CD4-positive, CD25-positive, alpha-beta regulatory T cell (primary cell): Measurements from ENCODE around the gene CCDC60. TPM values are rescaled to one million over a fixed set of nuclear protein-coding genes. Genes with fewer than 3 reads are reported as not detected.
A peak's percentile ranks its signal among the peaks of the same experiment; 100 is the strongest.

ENCODE experiments used
- ATAC-seq, 2 donors: fragments of 150-1000 bp; cut with Tn5 transposase; one replicate each; pipeline ENCODE4 v1.10.0; 2021; ENCODE audit warnings: low read depth in 2 of 2, moderate number of reproducible peaks in 2 of 2, moderate library complexity in 1 of 2
- DNase-seq, 3 donors: peaks; one replicate each; pipeline versions ENCODE4 v3.0.0 to v3.0.0-alpha.2; 2012 to 2022; ENCODE audit warnings: mixed read lengths in 1 of 3
- H3K27ac ChIP-seq: one replicate; pipeline ENCODE4 v1.7.0; 2013; ENCODE audit warnings: mild to moderate bottlenecking, low read length; ENCODE audit not compliant: insufficient read depth, poor library complexity, severe bottlenecking
- H3K27me3 ChIP-seq: one replicate; pipeline ENCODE4 v1.7.0; 2013; ENCODE audit warnings: low read length; ENCODE audit not compliant: control insufficient read depth, insufficient read depth
- H3K36me3 ChIP-seq: one replicate; pipeline ENCODE4 v1.7.0; 2013; ENCODE audit warnings: mild to moderate bottlenecking, low read length, moderate library complexity; ENCODE audit not compliant: control insufficient read depth, insufficient read depth
- H3K4me1 ChIP-seq: 2 replicates; pipeline ENCODE4 v1.7.0; 2013; ENCODE audit warnings: mild to moderate bottlenecking, low read length; ENCODE audit not compliant: insufficient read depth, control insufficient read depth, poor library complexity, severe bottlenecking
- H3K4me3 ChIP-seq: one replicate; pipeline ENCODE4 v1.7.0; 2013; ENCODE audit warnings: low read depth, mild to moderate bottlenecking, low read length, moderate library complexity
- H3K9me3 ChIP-seq, 2 experiments: 1 replicate in 1 of 2; 2 replicates in 1 of 2; pipeline ENCODE4 v1.7.0; 2013; ENCODE audit warnings: low read length in 2 of 2, mild to moderate bottlenecking in 1 of 2, moderate library complexity in 1 of 2; ENCODE audit not compliant: control insufficient read depth in 2 of 2
- H3K27ac Mint-ChIP-seq, 3 donors: one replicate each; pipeline ENCODE4 v1.8.0; 2020 to 2022; ENCODE audit warnings: mild to moderate bottlenecking in 3 of 3, mixed read lengths in 3 of 3, moderate library complexity in 2 of 3
- H3K27me3 Mint-ChIP-seq: one replicate; pipeline ENCODE4 v1.8.0; 2022; ENCODE audit warnings: mild to moderate bottlenecking, mixed read lengths
- H3K36me3 Mint-ChIP-seq: one replicate; pipeline ENCODE4 v1.8.0; 2020; ENCODE audit warnings: mixed read lengths
- H3K4me1 Mint-ChIP-seq, 4 donors: one replicate each; pipeline ENCODE4 v1.8.0; 2020 to 2022; ENCODE audit warnings: mixed read lengths in 4 of 4, mild to moderate bottlenecking in 1 of 4
- H3K4me3 Mint-ChIP-seq, 4 donors: one replicate each; pipeline ENCODE4 v1.8.0; 2020 to 2022; ENCODE audit warnings: mild to moderate bottlenecking in 4 of 4, mixed read lengths in 4 of 4, moderate library complexity in 3 of 4
- H3K9me3 Mint-ChIP-seq, 7 donors: one replicate each; pipeline ENCODE4 v1.8.0; 2020 to 2022; ENCODE audit warnings: mixed read lengths in 7 of 7, mild to moderate bottlenecking in 3 of 7, moderate library complexity in 2 of 7
- polyA plus RNA-seq, 4 donors: library from polyadenylated mRNA; unstranded; fragments of 300-500 nt; fragmentation: Illumina TruSeq; gene quantifications; one replicate each; pipeline ENCODE4 v1.2.3, GENCODE V29; 2021
- total RNA-seq: library from RNA; stranded (reverse); gene quantifications from one replicate; pipeline ENCODE4 v1.2.3, GENCODE V29; 2022

Gene CCDC60
- total and polyA plus RNA-seq, 5 donors from 2014 or later: not detected

DNA sequence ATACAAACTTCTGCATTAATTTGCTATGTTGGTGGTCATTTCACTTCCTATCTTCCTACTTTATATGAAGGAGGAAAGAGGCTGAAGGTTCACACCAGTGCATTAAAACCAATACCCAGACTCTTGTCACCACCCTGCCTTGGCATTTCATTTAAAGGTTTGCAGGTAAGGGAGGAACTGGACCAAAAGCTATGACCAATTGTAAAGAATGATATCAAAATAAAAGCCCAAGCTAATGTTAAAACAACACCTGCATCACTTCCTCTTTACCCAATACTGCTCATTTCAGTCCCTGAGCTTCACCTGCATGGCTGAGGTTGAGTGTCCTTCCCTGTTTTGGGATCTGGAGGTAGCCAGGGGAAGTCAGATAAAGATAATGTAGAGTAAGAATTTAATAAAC lies 211.8 kb downstream of the CCDC60 start:
- Histone ChIP-seq H3K36me3 (no peaks in the 10 kb centered on the region), H3K4me3 (no peak overlapping the region), H3K4me1 (no peaks in the 10 kb centered on the region), H3K27ac (no peak overlapping the region), H3K27me3 (peaks cover 6% of the 10 kb centered on the region), H3K9me3 (no peaks in the 10 kb centered on the region)
- H3K27ac Mint-ChIP-seq: no peak overlapping the region
- no peak overlapping the region for H3K4me3 Mint-ChIP-seq
- no peaks in the 10 kb centered on the region for H3K4me1 Mint-ChIP-seq
- H3K9me3 Mint-ChIP-seq: peaks cover 0 to 7% (median 0%) of the 10 kb centered on the region in 7 donors
- no peaks in the 10 kb centered on the region for H3K36me3 Mint-ChIP-seq
- H3K27me3 Mint-ChIP-seq: peaks cover 18% of the 10 kb centered on the region
- DNase-seq (no peak), ATAC-seq (no peak)

DNA sequence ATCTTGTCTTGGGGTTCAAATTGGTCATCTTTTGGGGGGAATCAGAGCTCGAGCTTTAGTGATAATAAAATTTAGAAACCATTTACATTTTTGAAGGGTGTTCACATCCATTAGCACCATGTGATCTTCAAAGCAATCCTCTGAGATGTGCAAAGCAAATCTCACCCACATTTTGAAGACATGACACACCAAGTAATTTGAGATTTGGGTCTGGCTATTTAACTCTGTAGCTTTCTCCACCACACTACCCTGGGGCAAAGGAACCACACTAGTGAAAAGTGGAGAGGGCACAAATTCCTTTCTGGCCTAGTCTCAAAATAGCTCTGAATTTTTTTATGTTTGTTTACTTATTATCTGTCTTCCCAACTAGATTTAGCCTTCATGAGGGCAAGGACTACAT lies 212.5 kb downstream of the CCDC60 start:
- Mint-ChIP-seq H3K27me3 (peaks cover 18% of the 10 kb centered on the region), H3K4me3 (no peak overlapping the region), H3K36me3 (no peaks in the 10 kb centered on the region), H3K4me1 (no peaks in the 10 kb centered on the region), H3K9me3 (peaks cover 0 to 7% (median 0%) of the 10 kb centered on the region in 7 donors), H3K27ac (no peak overlapping the region)
- no peak for DNase-seq
- peaks cover 6% of the 10 kb centered on the region for H3K27me3 ChIP-seq
- H3K36me3 ChIP-seq: no peaks in the 10 kb centered on the region
- no peak overlapping the region for H3K4me3 ChIP-seq
- no peak for ATAC-seq
- H3K9me3 ChIP-seq: no peaks in the 10 kb centered on the region
- no peaks in the 10 kb centered on the region for H3K4me1 ChIP-seq
- H3K27ac ChIP-seq: no peak overlapping the region

DNA sequence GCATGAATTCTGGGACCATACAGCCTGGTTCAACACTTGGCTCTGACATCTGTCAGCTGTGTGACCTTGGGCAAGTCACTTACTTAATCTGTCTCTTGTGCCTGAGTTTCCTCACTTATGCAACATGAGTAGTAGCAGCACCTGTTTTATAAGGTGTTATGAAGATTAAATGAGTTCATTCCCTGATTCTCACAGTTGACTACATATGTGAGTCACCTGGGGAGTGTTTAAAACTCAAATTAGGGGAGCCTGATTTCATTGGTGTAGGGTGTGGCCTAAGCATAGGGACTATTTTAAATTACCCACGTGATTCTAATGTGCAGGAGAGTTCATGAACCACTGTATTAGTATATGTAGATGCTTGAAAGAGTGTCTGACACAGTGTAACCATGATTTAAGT lies 222.3 kb downstream of the CCDC60 start:
- Mint-ChIP-seq H3K9me3 (peaks cover 0 to 8% (median 0%) of the 10 kb centered on the region in 7 donors), H3K4me3 (no peak overlapping the region), H3K36me3 (no peaks in the 10 kb centered on the region), H3K4me1 (no peaks in the 10 kb centered on the region), H3K27me3 (peaks cover 12% of the 10 kb centered on the region), H3K27ac (no peak overlapping the region)
- H3K9me3 ChIP-seq: no peaks in the 10 kb centered on the region
- H3K4me1 ChIP-seq: no peaks in the 10 kb centered on the region
- H3K36me3 ChIP-seq: no peaks in the 10 kb centered on the region
- H3K4me3 ChIP-seq: no peak overlapping the region
- DNase-seq (no peak), ATAC-seq (no peak)
- H3K27ac ChIP-seq: no peak overlapping the region
- H3K27me3 ChIP-seq: peaks cover 3% of the 10 kb centered on the region

GRCh38 chr12:119565404-119565803 lies 230.9 kb downstream of the CCDC60 start:
- no peak overlapping the region for H3K4me3 ChIP-seq
- ATAC-seq (no peak), DNase-seq (no peak)
- H3K9me3 Mint-ChIP-seq: no peaks in the 10 kb centered on the region
- H3K4me3 Mint-ChIP-seq: no peak overlapping the region
- H3K36me3 ChIP-seq: no peaks in the 10 kb centered on the region
- no peaks in the 10 kb centered on the region for H3K27me3 ChIP-seq
- no peaks in the 10 kb centered on the region for H3K36me3 Mint-ChIP-seq
- peaks cover 3% of the 10 kb centered on the region for H3K27me3 Mint-ChIP-seq
- no peak overlapping the region for H3K27ac ChIP-seq
- H3K27ac Mint-ChIP-seq: no peak overlapping the region
- no peaks in the 10 kb centered on the region for H3K4me1 ChIP-seq
- H3K9me3 ChIP-seq: no peaks in the 10 kb centered on the region
- no peaks in the 10 kb centered on the region for H3K4me1 Mint-ChIP-seq

DNA sequence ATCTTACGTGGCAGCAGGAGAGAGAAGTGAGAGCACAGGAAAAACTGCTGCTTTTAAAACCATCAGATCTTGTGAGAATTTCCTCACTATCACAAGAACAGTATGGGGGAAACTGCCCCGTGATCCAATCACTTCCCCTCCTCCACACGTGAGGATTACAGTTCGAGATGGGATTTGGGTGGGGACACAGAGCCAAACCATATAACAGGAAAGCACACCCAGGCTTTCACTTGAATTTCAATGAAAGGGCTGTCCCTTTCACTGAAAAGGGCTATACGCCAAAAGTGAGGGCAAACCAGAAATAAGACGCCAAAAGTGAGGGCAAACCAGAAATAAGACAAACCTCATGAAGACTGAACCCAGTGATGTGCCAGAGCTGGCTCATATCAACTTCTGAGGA lies 236.2 kb downstream of the CCDC60 start:
- no peak overlapping the region for H3K27ac ChIP-seq
- H3K36me3 ChIP-seq: no peaks in the 10 kb centered on the region
- peaks cover under 1% of the 10 kb centered on the region for H3K27me3 ChIP-seq
- Mint-ChIP-seq H3K4me3 (no peak overlapping the region), H3K4me1 (no peaks in the 10 kb centered on the region), H3K9me3 (peaks cover 0 to 6% (median 0%) of the 10 kb centered on the region in 7 donors), H3K27me3 (peaks cover 9% of the 10 kb centered on the region), H3K27ac (no peak overlapping the region), H3K36me3 (no peaks in the 10 kb centered on the region)
- no peaks in the 10 kb centered on the region for H3K9me3 ChIP-seq
- DNase-seq: no peak
- no peak for ATAC-seq
- no peak overlapping the region for H3K4me3 ChIP-seq
- H3K4me1 ChIP-seq: no peaks in the 10 kb centered on the region

- Histone ChIP-seq H3K4me3 (no peak overlapping the region), H3K27ac (no peak overlapping the region), H3K27me3 (peaks cover 3% of the 10 kb centered on the region), H3K36me3 (no peaks in the 10 kb centered on the region), H3K4me1 (no peaks in the 10 kb centered on the region), H3K9me3 (no peaks in the 10 kb centered on the region)
- ATAC-seq: no peak
- H3K9me3 Mint-ChIP-seq: peaks cover 0 to 6% (median 0%) of the 10 kb centered on the region in 7 donors
- H3K4me1 Mint-ChIP-seq: no peaks in the 10 kb centered on the region
- DNase-seq: no peak
- H3K4me3 Mint-ChIP-seq: no peak overlapping the region
- peaks cover 14% of the 10 kb centered on the region for H3K27me3 Mint-ChIP-seq
- H3K36me3 Mint-ChIP-seq: no peaks in the 10 kb centered on the region
- no peak overlapping the region for H3K27ac Mint-ChIP-seq
These were observed 238.6 kb downstream of the CCDC60 start for GRCh38 chr12:119573086-119573485.

DNA sequence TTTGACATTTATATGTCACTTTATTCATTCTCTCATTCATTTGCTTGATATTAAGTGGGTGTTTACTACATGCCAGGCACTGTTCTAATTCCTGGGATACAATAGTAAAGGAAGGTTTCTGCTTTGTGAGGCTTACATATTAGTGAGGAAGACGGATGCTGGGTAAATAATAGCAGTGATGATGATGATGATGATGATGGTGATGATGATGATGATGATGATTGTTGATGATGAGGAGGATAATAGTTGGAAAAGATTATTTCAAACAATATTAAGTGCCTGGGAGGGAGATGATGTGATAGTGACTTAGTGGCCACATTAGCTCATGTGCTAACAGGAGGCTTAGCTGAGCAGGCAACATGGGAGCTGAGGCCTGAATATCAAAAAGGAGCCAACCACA lies 239.7 kb downstream of the CCDC60 start:
- Mint-ChIP-seq H3K36me3 (no peaks in the 10 kb centered on the region), H3K4me3 (no peak overlapping the region), H3K27me3 (peaks cover 14% of the 10 kb centered on the region), H3K4me1 (no peaks in the 10 kb centered on the region), H3K9me3 (peaks cover 0 to 6% (median 0%) of the 10 kb centered on the region in 7 donors), H3K27ac (peak overlapping the region in 1 of 3 donors; percentile 91)
- Histone ChIP-seq H3K9me3 (no peaks in the 10 kb centered on the region), H3K36me3 (no peaks in the 10 kb centered on the region), H3K4me1 (no peaks in the 10 kb centered on the region), H3K4me3 (no peak overlapping the region), H3K27ac (no peak overlapping the region), H3K27me3 (peaks cover 3% of the 10 kb centered on the region)
- DNase-seq: no peak
- ATAC-seq: no peak

- peaks cover 3% of the 10 kb centered on the region for H3K27me3 ChIP-seq
- H3K4me1 ChIP-seq: no peaks in the 10 kb centered on the region
- Mint-ChIP-seq H3K27me3 (peaks cover 10% of the 10 kb centered on the region), H3K4me1 (no peaks in the 10 kb centered on the region), H3K9me3 (peaks cover 0 to 6% (median 0%) of the 10 kb centered on the region in 7 donors), H3K27ac (no peak overlapping the region), H3K36me3 (no peaks in the 10 kb centered on the region), H3K4me3 (no peak overlapping the region)
- H3K4me3 ChIP-seq: no peak overlapping the region
- no peaks in the 10 kb centered on the region for H3K9me3 ChIP-seq
- no peaks in the 10 kb centered on the region for H3K36me3 ChIP-seq
- DNase-seq (no peak), ATAC-seq (no peak)
- no peak overlapping the region for H3K27ac ChIP-seq
These were observed 241.7 kb downstream of the CCDC60 start for GRCh38 chr12:119576118-119576810.
